IMR-90 (cell line): ENCODE measurements around the gene PC. TPM values are rescaled to one million over a fixed set of nuclear protein-coding genes. Genes with fewer than 3 reads are reported as not detected.
A peak's percentile ranks its signal among the peaks of the same experiment; 100 is the strongest.

Experiments
- ATAC-seq: fragments of 200-7000 bp; cut with Tn5 transposase; 2 replicates; pipeline ENCODE4 v1.9.1; 2020; ENCODE audit warnings: low read depth, mild to moderate bottlenecking, moderate library complexity
- BruUV-seq: library from RNA; stranded (reverse); fragments of 400-500 nt; replicated peaks from 2 replicates; lab custom pipeline; 2021; lab: Mats Ljungman, UMichigan
- CTCF ChIA-PET: fragments of 300-600 bp; formaldehyde crosslinking; extraction: SDS; loops from one replicate; lab custom pipeline; 2021; ENCODE audit warnings: antibody characterized with exemption; lab: Yijun Ruan, JAX
- POLR2A ChIA-PET: fragments of 300-600 bp; sonication (Branson Sonifier 250); formaldehyde crosslinking; loops from one replicate; lab custom pipeline; 2022; ENCODE audit warnings: antibody characterized with exemption; ENCODE audit not compliant: unreplicated experiment; lab: Charles Lee
- DNase-seq: peaks from one replicate; pipeline ENCODE4 v3.0.0; 2013
- H2AFZ ChIP-seq: replicated peaks from 2 replicates; pipeline ENCODE3; 2013; ENCODE audit warnings: low read length, mild to moderate bottlenecking; ENCODE audit not compliant: poor library complexity
- H2AK5ac ChIP-seq: 2 replicates; pipeline ENCODE4 v1.6.1; 2013; ENCODE audit warnings: low read depth, low read length, inconsistent platforms
- H2AK9ac ChIP-seq: replicated peaks from 2 replicates; pipeline ENCODE3; 2013; ENCODE audit warnings: mild to moderate bottlenecking, low read depth, low read length, moderate library complexity; ENCODE audit not compliant: poor library complexity
- H2BK120ac ChIP-seq: 2 replicates; pipeline ENCODE4 v1.6.1; 2013; ENCODE audit warnings: low read depth, low read length, inconsistent platforms
- H2BK15ac ChIP-seq: 3 replicates; pipeline ENCODE4 v1.6.1; 2013; ENCODE audit warnings: low read depth, low read length, inconsistent platforms
- H2BK20ac ChIP-seq: 2 replicates; pipeline ENCODE4 v1.6.1; 2013; ENCODE audit warnings: low read depth, mild to moderate bottlenecking, inconsistent platforms, low read length, moderate library complexity
- H2BK5ac ChIP-seq: 2 replicates; pipeline ENCODE4 v1.6.1; 2013; ENCODE audit warnings: mild to moderate bottlenecking, low read depth, low read length, inconsistent platforms; ENCODE audit not compliant: poor library complexity, severe bottlenecking
- H3K14ac ChIP-seq: replicated peaks from 2 replicates; pipeline ENCODE4 v1.6.1; 2013; ENCODE audit warnings: low read depth, low read length, inconsistent platforms
- H3K18ac ChIP-seq: 2 replicates; pipeline ENCODE4 v1.6.1; 2013; ENCODE audit warnings: low read depth, low read length, control low read depth
- H3K23ac ChIP-seq: 2 replicates; pipeline ENCODE4 v1.6.1; 2013; ENCODE audit warnings: low read depth, low read length, inconsistent platforms
- H3K27ac ChIP-seq: 2 replicates; pipeline ENCODE4 v1.5.1; 2013; ENCODE audit warnings: mild to moderate bottlenecking, control low read depth, low read length; ENCODE audit not compliant: insufficient read depth
- H3K27me3 ChIP-seq: 2 replicates; pipeline ENCODE4 v1.6.1; 2013; ENCODE audit warnings: low read length; ENCODE audit not compliant: control insufficient read depth, insufficient read depth
- H3K36me3 ChIP-seq: 2 replicates; pipeline ENCODE4 v1.6.1; 2013; ENCODE audit warnings: low read length, mixed read lengths; ENCODE audit not compliant: control insufficient read depth, insufficient read depth
- H3K4ac ChIP-seq: 2 replicates; pipeline ENCODE4 v1.6.1; 2013; ENCODE audit warnings: low read depth, low read length, inconsistent platforms
- H3K4me1 ChIP-seq: 2 replicates; pipeline ENCODE4 v1.6.1; 2013; ENCODE audit warnings: low read length, mixed read lengths; ENCODE audit not compliant: control insufficient read depth, insufficient read depth
- H3K4me2 ChIP-seq: 2 replicates; pipeline ENCODE4 v1.6.1; 2013; ENCODE audit warnings: low read depth, mild to moderate bottlenecking, control low read depth, low read length, moderate library complexity
- H3K4me3 ChIP-seq: 2 replicates; pipeline ENCODE4 v1.5.1; 2013; ENCODE audit warnings: low read depth, mild to moderate bottlenecking, control low read depth, low read length, moderate library complexity; ENCODE audit not compliant: insufficient read depth
- H3K56ac ChIP-seq: 2 replicates; pipeline ENCODE4 v1.6.1; 2013; ENCODE audit warnings: low read length, inconsistent platforms; ENCODE audit not compliant: insufficient read depth; ENCODE audit errors: extremely low read depth
- H3K79me1 ChIP-seq, 2 experiments: 2 replicates each; pipeline ENCODE4 v1.6.1; 2013; ENCODE audit warnings: low read length in 2 of 2, inconsistent platforms in 1 of 2, low read depth in 1 of 2
- H3K9ac ChIP-seq: 2 replicates; pipeline ENCODE4 v1.6.1; 2013; ENCODE audit warnings: low read depth, low read length, control low read depth
- H3K9me1 ChIP-seq: 2 replicates; pipeline ENCODE4 v1.6.1; 2013; ENCODE audit warnings: low read length, inconsistent platforms; ENCODE audit not compliant: insufficient read depth
- H3K9me3 ChIP-seq: 2 replicates; pipeline ENCODE4 v1.6.1; 2013; ENCODE audit warnings: low read length; ENCODE audit not compliant: control insufficient read depth, insufficient read depth
- H4K20me1 ChIP-seq: 2 replicates; pipeline ENCODE4 v1.6.1; 2013; ENCODE audit warnings: low read length, inconsistent platforms; ENCODE audit not compliant: insufficient read depth
- H4K5ac ChIP-seq: 2 replicates; pipeline ENCODE4 v1.6.1; 2013; ENCODE audit warnings: mild to moderate bottlenecking, low read depth, low read length, control low read depth
- H4K8ac ChIP-seq, 2 experiments: 2 replicates each; pipeline ENCODE4 v1.6.1; 2013; ENCODE audit warnings: low read depth in 2 of 2, low read length in 2 of 2, control low read depth in 1 of 2, inconsistent platforms in 1 of 2
- H4K91ac ChIP-seq: 2 replicates; pipeline ENCODE4 v1.6.1; 2013; ENCODE audit warnings: low read depth, low read length, inconsistent platforms; ENCODE audit not compliant: insufficient read depth
- CHD1 ChIP-seq: IDR thresholded peaks from 2 replicates; pipeline ENCODE4 v1.6.1; 2012; ENCODE audit warnings: low read depth, low read length, improper control_type of control experiment
- CTCF ChIP-seq: conservative IDR thresholded peaks from 2 replicates; pipeline ENCODE4 v1.5.1; 2012; ENCODE audit warnings: mild to moderate bottlenecking, low read depth, low read length, improper control_type of control experiment
- FOS ChIP-seq: fragments of 150-350 bp; IDR thresholded peaks from 2 replicates; pipeline ENCODE4 v1.6.1; 2016; ENCODE audit warnings: low read depth, low read length
- MXI1 ChIP-seq: IDR thresholded peaks from 2 replicates; pipeline ENCODE4 v1.6.1; 2012; ENCODE audit warnings: low read depth, mild to moderate bottlenecking, low read length, moderate library complexity, borderline replicate concordance
- RFX5 ChIP-seq: IDR thresholded peaks from 2 replicates; pipeline ENCODE4 v1.8.0; 2012; ENCODE audit warnings: low read depth, mild to moderate bottlenecking, low read length, moderate library complexity
- WGBS, 2 experiments: methylation state at CpG; one replicate each; pipeline versions ENCODE4 v1.1.5 to v1.1.7; 2013; ENCODE audit warnings: missing lambda C conversion rate in 2 of 2; ENCODE audit not compliant: insufficient read length in 1 of 2; ENCODE audit errors: extremely low coverage in 2 of 2; 5-methylcytosine and 5-hydroxymethylcytosine counted together
- dilution Hi-C: fragments of 300-500 bp; cut with HindIII; formaldehyde crosslinking; loops from one replicate; pipeline ENCODE4 v1.14.3; 2018; ENCODE audit warnings: low sequenced_read_pairs; ENCODE audit not compliant: unreplicated experiment
- in situ Hi-C: fragments of 300-500 bp; cut with MboI; formaldehyde crosslinking; loops from 3 replicates; pipeline ENCODE4 v1.14.3; 2019; ENCODE audit warnings: low sequenced_read_pairs, inconsistent platforms, mixed read lengths
- intact Hi-C: fragments of 100-400 bp; cut with micrococcal nuclease; formaldehyde crosslinking; loops from 2 replicates; pipeline ENCODE4 v1.10.0; 2022
- polyA plus RNA-seq, 3 experiments: library from polyadenylated mRNA; depleted of rRNA; stranded (reverse); fragments of >200 nt; gene quantifications; 2 replicates each; pipeline ENCODE4 v1.2.3, GENCODE V29; 2012; ENCODE audit warnings: low replicate concordance in 1 of 3
- total RNA-seq: library from RNA; depleted of rRNA; stranded (reverse); fragments of >200 nt; gene quantifications from 2 replicates; pipeline ENCODE4 v1.2.3, GENCODE V29; 2012

The PC gene
- total and polyA plus RNA-seq, 2 of the 4 experiments (the other 2 are of a cell fraction) = 13.6 to 15.7 TPM

GRCh38 chr11:66983275-66983924 is 25.2 kb upstream of the PC start:
- H2AFZ ChIP-seq = peak overlapping the region; percentile 63
- H2BK20ac ChIP-seq = peak overlapping the region; percentile 74
- no peaks in the 10 kb centered on the region for H3K36me3 ChIP-seq
- peak overlapping the region; percentile 94; the same call in 2 of the 3 replicates for H2BK15ac ChIP-seq
- ATAC-seq (no peak), DNase-seq (no peak)
- WGBS, 2 experiments = 100% methylated on average over 2 of the region's 5 CpGs; no CpG with 5 or more reads in 1 of the 2 experiments
- H3K27ac ChIP-seq = no peak overlapping the region
- no peak overlapping the region for H3K4me3 ChIP-seq
- CTCF ChIA-PET = interaction anchor here (0.5 kb wide), 1 partner anchor 595 kb away, joined by 3 read pairs; no protein-coding TSS in a partner anchor
- H3K9me1 ChIP-seq = peaks cover 10% of the 10 kb centered on the region
- intact Hi-C loops (no loop called here), in situ Hi-C loops (no loop called here), dilution Hi-C loops (no loop called here)
- H3K4ac ChIP-seq = peak overlapping the region; percentile 58
- peak overlapping the region; percentile 42 for H2BK120ac ChIP-seq
- no peak for TF ChIP-seq CTCF
- TF ChIP-seq FOS = no peak
- TF ChIP-seq RFX5 = no peak
- TF ChIP-seq CHD1 = no peak
- TF ChIP-seq MXI1 = no peak
- peak overlapping the region; percentile 76 for H2AK9ac ChIP-seq
- BruUV-seq = no TSS peak
- H3K9me3 ChIP-seq = peaks cover 9% of the 10 kb centered on the region
- no peak overlapping the region for H3K23ac ChIP-seq
- no peaks in the 10 kb centered on the region for H4K20me1 ChIP-seq
- H3K14ac ChIP-seq = peak overlapping the region; percentile 80; the same call in 1 of the 2 replicates
- H4K8ac ChIP-seq = peak overlapping the region in 1 of 2 experiments; percentile 5; a peak in 1 of 4 replicates
- H2BK5ac ChIP-seq = no peak overlapping the region
- H2AK5ac ChIP-seq = peak overlapping the region; percentile 93
- peak overlapping the region; percentile 16; the same call in 1 of the 2 replicates for H4K91ac ChIP-seq
- H4K5ac ChIP-seq = no peak overlapping the region
- no peak overlapping the region for H3K9ac ChIP-seq
- H3K4me1 ChIP-seq = peaks cover 7% of the 10 kb centered on the region
- H3K56ac ChIP-seq = no peak overlapping the region
- POLR2A ChIA-PET = no interaction called here
- H3K18ac ChIP-seq = no peak overlapping the region
- no peak overlapping the region for H3K4me2 ChIP-seq
- no peaks in the 10 kb centered on the region for H3K79me1 ChIP-seq
- no peaks in the 10 kb centered on the region for H3K27me3 ChIP-seq
